NCI-H1436 treated with DMSO at 0.1 percent for 48 hours (cell line): ENCODE results near the gene PTPRG.

Source experiments
- DNase-seq: peaks from one replicate; lab custom pipeline; 2025; lab: John Stamatoyannopoulos, UW

The PTPRG gene

GRCh38 chr3:61967019-61967418 is 405.6 kb downstream of the PTPRG start:
- DNase-seq = no peak

- no peak for DNase-seq
Measured at GRCh38 chr3:61967937-61968336, 406.6 kb downstream of the PTPRG start.

DNA sequence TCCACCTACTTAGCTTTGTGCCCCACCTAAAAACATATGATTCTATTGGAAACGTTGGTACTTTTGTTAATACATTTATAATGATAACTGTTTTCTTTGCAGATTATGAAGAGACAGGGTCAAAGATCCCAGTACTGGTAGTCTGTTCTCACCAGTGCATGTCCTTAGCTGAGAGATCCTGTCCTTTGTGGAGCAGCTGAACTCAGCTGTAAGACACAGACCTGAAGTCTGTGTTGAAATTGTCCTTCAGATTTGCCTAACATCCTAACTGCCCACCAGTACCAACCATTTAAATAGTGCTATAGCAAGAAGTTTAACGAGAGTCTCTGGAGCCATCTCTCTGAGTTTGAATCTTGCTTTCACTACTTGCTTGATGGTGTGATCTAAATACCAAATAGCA is 413.3 kb downstream of the PTPRG start:
- DNase-seq = no peak

DNA sequence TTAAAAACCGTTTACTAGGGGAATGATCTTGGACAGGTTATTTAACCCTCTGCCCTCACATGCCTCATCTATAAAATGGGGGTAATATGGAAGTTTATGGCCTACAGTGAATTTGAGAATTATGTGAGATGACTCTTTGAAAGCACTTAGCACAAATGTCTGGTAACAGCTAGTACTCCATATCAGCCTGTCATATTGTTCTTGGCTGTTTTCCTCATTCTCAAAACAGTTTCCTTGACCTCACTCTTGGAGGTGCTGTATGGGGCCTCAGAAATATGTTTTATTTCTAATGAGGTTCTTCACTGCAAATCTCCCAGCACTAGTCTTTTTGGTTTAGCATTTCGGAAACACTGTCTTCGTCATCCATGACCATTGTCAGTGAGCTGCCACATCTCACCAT is 413.8 kb downstream of the PTPRG start:
- no peak for DNase-seq

GRCh38 chr3:61975936-61976335 is 414.6 kb downstream of the PTPRG start:
- DNase-seq = no peak

GRCh38 chr3:61978460-61979419 is 417.4 kb downstream of the PTPRG start:
- DNase-seq = no peak

- DNase-seq = no peak
Measured at GRCh38 chr3:61979638-61980037, 418.3 kb downstream of the PTPRG start.

- no peak for DNase-seq
Measured at GRCh38 chr3:61980041-61980440, 418.7 kb downstream of the PTPRG start.

- DNase-seq = no peak
Measured at GRCh38 chr3:61981060-61981459, 419.7 kb downstream of the PTPRG start.

DNA sequence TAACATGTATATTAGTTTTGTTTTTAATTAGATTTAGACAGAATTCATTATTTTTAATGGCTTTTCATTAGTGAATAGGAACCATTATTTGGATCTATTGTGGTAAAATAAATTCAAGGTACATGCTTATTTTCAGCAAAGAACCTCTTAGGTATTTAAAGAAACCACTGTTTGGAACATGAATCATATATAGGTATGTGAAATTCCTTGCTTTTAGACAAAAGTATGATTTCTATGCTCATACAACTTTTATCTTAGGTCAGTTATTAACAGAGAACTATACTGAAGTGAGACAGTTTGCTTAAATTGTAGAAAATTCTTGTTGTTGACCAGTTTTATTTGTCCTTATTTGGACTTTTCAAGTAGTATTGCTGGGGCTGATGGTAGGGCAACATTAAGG is 422.1 kb downstream of the PTPRG start:
- no peak for DNase-seq

DNA sequence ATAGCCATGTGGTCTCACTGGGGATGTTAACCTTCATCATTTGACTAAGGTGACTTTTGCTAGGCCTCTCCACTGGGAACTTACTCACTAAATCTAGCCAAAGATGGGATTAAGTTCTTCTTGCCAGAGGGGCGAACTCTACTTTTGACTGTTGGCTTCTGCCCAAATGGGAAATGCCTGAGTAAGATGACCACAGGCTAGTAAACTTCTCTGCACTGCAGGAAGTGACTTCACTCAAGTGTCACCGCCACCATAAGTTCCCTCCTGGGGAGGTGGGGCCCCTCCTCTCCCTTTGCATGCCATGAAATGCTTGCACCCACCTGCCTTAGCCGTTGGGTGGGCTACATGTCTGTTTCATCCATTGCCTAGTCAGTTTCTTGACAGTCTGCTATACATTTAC is 423.6 kb downstream of the PTPRG start:
- DNase-seq = no peak

GRCh38 chr3:61986473-61986872 is 425.1 kb downstream of the PTPRG start:
- no peak for DNase-seq

DNA sequence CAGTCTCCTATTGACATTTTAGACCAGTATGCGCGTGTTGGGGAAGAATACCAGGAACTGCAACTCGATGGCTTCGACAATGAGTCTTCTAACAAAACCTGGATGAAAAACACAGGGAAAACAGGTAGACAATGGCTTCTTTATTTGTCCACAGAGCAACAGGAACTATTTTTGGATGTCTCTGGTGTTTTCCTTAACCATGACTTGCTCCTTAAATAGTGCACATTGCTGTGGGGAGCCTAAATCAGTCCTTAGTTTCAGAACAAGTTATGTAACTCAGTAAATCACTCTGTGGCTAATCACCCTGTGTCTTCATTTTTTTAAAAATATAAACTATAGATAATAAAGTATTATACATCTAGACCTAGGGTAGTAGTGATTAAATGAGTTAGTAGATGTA is 428.3 kb downstream of the PTPRG start:
- no peak for DNase-seq

GRCh38 chr3:61990327-61991027 is 429.1 kb downstream of the PTPRG start:
- no peak for DNase-seq

DNA sequence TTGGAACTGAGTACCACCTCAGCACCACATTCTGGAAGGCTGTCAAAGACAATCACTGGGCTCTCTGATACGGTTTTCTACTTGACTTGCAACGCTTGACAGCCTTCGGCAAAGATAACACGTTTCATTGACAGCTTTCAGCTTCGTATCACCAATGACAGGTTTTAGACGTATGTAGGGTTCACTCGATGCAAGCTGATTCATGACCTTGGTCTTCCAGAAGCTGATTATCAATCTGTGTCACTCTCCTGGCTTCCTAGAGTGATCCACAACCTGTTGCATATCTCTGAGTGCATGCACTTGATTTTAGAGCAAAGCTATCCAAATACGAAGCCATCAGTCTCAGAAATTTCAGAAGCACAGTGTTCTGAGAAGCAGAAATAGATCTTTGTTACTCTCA is 430.3 kb downstream of the PTPRG start:
- no peak for DNase-seq

GRCh38 chr3:61996366-61996765 is 435.0 kb downstream of the PTPRG start:
- DNase-seq = no peak

GRCh38 chr3:61997101-61997500 is 435.7 kb downstream of the PTPRG start:
- no peak for DNase-seq

- DNase-seq = no peak
Measured at GRCh38 chr3:62003835-62004234, 442.5 kb downstream of the PTPRG start.

DNA sequence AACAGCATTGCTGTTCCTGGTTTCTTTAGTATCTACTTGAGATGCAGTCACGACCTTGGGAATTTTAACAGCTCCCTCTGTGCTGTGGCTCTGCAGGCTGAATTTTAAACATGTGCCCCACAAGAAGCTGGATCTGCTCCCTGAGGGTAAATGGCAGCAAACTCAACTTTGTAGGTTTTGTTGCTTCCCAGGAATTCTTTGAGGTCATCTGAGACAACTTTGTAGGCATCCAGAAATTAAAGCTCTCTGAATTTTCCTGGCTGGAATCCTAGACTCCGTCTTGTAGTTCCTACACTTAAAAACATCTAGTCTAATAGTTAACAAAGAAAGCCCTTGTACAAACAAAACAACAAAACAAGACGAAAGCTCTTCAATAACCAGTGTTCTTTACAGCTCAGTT is 445.7 kb downstream of the PTPRG start:
- DNase-seq = no peak

GRCh38 chr3:62010989-62011388 is 449.6 kb downstream of the PTPRG start:
- no peak for DNase-seq

DNA sequence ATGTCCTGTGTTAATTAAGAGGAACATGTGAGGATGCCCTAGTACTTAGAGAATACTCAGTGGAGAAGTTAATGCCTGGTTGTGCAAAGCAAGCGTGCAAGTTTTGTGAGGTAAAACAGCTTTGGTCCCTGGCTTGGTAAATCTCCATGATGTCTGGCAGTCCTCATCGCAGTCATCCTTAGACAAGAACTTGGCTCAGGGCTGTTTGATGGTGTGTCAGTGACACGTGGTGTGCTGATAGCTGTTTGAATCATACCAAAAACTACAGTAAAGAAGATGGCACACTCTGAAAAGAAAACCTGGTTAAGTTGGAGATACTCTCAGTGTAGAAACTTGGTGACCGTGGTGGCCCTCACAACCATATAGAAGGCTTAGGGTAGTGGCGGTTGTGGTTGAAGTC is 450.3 kb downstream of the PTPRG start:
- no peak for DNase-seq

GRCh38 chr3:62013951-62014350 is 452.6 kb downstream of the PTPRG start:
- no peak for DNase-seq

GRCh38 chr3:62015111-62015510 is 453.7 kb downstream of the PTPRG start:
- no peak for DNase-seq
